HuH-7.5 (cell line): ENCODE data around the gene PTPRN2.

Source experiments
- DNase-seq: peaks from one replicate; pipeline ENCODE4 v3.0.0; 2011; ENCODE audit warnings: low spot score

PTPRN2 gene

GRCh38 chr7:157550300-157551275 is 1037.0 kb downstream of the PTPRN2 start:
- no peak for DNase-seq

- DNase-seq = no peak
Measured at GRCh38 chr7:157549612-157550299, 1037.9 kb downstream of the PTPRN2 start.

GRCh38 chr7:157548691-157549303 is 1038.8 kb downstream of the PTPRN2 start:
- DNase-seq = no peak

- no peak for DNase-seq
Measured at GRCh38 chr7:157547611-157548010, 1040.0 kb downstream of the PTPRN2 start.

- DNase-seq = no peak
Measured at GRCh38 chr7:157547102-157547501, 1040.5 kb downstream of the PTPRN2 start.

- no peak for DNase-seq
Measured at GRCh38 chr7:157545681-157546060, 1042.0 kb downstream of the PTPRN2 start.

GRCh38 chr7:157544980-157545680 is 1042.5 kb downstream of the PTPRN2 start:
- DNase-seq = no peak

GRCh38 chr7:157544226-157544625 is 1043.4 kb downstream of the PTPRN2 start:
- no peak for DNase-seq

- no peak for DNase-seq
Measured at GRCh38 chr7:157543791-157544190, 1043.8 kb downstream of the PTPRN2 start.

GRCh38 chr7:157543276-157543675 is 1044.3 kb downstream of the PTPRN2 start:
- DNase-seq = no peak

- DNase-seq = no peak
Measured at GRCh38 chr7:157542068-157543021, 1045.3 kb downstream of the PTPRN2 start.

- no peak for DNase-seq
Measured at GRCh38 chr7:157541295-157542067, 1046.1 kb downstream of the PTPRN2 start.

GRCh38 chr7:157540606-157541294 is 1046.9 kb downstream of the PTPRN2 start:
- no peak for DNase-seq

GRCh38 chr7:157540020-157540419 is 1047.6 kb downstream of the PTPRN2 start:
- DNase-seq = no peak

GRCh38 chr7:157539521-157539920 is 1048.1 kb downstream of the PTPRN2 start:
- no peak for DNase-seq

- no peak for DNase-seq
Measured at GRCh38 chr7:157538735-157539134, 1048.9 kb downstream of the PTPRN2 start.

GRCh38 chr7:157538321-157538720 is 1049.3 kb downstream of the PTPRN2 start:
- DNase-seq = no peak

GRCh38 chr7:157537056-157537455 is 1050.6 kb downstream of the PTPRN2 start:
- no peak for DNase-seq

GRCh38 chr7:157532068-157532467 is 1055.6 kb downstream of the PTPRN2 start:
- no peak for DNase-seq
